ENCODE results near the gene PROS1.

PROS1 gene

DNA sequence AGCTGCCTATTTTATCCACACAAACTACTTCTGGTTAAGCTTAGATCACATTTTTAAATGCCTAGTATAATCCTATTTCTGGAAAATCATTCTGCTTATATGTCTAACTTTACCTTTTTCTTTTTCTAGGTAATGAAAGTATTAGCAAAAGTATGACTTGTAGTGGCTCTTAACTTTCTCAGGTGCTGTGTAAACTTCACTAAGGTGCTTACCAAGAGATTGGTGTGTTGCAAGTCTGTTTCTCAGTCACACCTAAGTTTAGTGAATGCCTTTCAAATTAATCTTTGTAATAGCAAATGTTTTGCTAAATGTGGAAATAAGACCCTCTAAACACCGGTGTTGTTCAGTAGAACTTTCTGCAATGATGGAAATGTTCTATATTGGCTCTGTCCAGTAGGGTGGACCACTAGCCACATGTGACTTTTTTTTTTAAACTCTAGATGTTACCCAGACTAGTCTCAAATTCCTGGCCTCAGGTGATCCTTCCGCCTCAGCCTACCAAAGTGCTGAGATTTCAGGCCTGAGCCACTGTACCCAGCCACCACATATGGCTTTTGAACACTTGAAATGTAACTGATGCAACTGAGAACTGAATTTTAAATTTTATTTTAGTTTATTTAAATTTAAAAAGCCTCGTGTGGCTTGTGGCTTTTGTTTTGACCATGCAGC is 28.3 kb upstream of the PROS1 start:
- peaks cover 5% of the 10 kb centered on the region for H3K4me1 ChIP-seq (ENCODE audit: insufficient read depth, low read length, severe bottlenecking)
- no peaks in the 10 kb centered on the region for H3K27me3 ChIP-seq (ENCODE audit: insufficient read depth, low read length)
- TF ChIP-seq, protein P1, sequence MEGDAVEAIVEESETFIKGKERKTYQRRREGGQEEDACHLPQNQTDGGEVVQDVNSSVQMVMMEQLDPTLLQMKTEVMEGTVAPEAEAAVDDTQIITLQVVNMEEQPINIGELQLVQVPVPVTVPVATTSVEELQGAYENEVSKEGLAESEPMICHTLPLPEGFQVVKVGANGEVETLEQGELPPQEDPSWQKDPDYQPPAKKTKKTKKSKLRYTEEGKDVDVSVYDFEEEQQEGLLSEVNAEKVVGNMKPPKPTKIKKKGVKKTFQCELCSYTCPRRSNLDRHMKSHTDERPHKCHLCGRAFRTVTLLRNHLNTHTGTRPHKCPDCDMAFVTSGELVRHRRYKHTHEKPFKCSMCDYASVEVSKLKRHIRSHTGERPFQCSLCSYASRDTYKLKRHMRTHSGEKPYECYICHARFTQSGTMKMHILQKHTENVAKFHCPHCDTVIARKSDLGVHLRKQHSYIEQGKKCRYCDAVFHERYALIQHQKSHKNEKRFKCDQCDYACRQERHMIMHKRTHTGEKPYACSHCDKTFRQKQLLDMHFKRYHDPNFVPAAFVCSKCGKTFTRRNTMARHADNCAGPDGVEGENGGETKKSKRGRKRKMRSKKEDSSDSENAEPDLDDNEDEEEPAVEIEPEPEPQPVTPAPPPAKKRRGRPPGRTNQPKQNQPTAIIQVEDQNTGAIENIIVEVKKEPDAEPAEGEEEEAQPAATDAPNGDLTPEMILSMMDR (IDR thresholded peaks at IDR 0.05; ENCODE audit: low read length) = no peak
- TF ChIP-seq EZH2 (IDR thresholded peaks at IDR 0.05; ENCODE audit: borderline replicate concordance, low read length) = no peak
- H4K20me1 ChIP-seq (ENCODE audit: insufficient read depth, low read length) = no peaks in the 10 kb centered on the region
- no peak overlapping the region for H2AFZ ChIP-seq (ENCODE audit: low read length)
- no peaks in the 10 kb centered on the region for H3K9me3 ChIP-seq (ENCODE audit: low read length)
- no peaks in the 10 kb centered on the region for H3F3A ChIP-seq (ENCODE audit: insufficient read depth, low read length)
- no peak overlapping the region for H3K4me2 ChIP-seq (ENCODE audit: low read length)
- no peaks in the 10 kb centered on the region for H3K9me2 ChIP-seq (ENCODE audit: low read depth, low read length)
- H3K9ac ChIP-seq (ENCODE audit: low read length) = no peak overlapping the region
- no peaks in the 10 kb centered on the region for H3K79me2 ChIP-seq (ENCODE audit: insufficient read depth, low read length)
- H3K27ac ChIP-seq (ENCODE audit: low read depth, low read length, poor library complexity, severe bottlenecking) = no peak overlapping the region
- H3K4me3 ChIP-seq (ENCODE audit: low read depth, low read length, poor library complexity, severe bottlenecking) = no peak overlapping the region
- no peaks in the 10 kb centered on the region for H3K36me3 ChIP-seq (ENCODE audit: insufficient read depth, low read length)

DNA sequence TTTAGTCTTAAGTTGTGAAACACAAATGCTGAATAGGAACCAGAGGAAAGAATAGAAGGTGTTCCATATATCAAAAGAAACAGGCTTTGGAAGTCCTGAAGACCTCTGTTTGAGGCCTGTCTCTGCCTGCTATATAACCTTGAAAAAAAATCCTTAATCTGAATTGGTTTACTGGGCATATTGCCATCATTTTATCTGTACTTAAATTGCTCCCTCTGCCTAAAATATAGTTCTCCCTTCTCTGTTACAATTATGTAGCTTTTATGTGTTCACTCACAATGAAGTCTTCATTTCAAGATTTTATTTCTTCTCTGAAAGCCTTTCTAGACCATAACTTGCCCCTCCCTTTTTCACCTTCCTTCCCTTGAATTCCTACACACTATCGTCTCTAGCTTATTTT is 27.5 kb upstream of the PROS1 start:
- Histone ChIP-seq H3K4me1 (ENCODE audit: insufficient read depth, low read length, severe bottlenecking) (peaks cover 5% of the 10 kb centered on the region), H3K9ac (ENCODE audit: low read length) (no peak overlapping the region), H3K4me3 (ENCODE audit: low read depth, low read length, poor library complexity, severe bottlenecking) (no peak overlapping the region), H3K9me3 (ENCODE audit: low read length) (no peaks in the 10 kb centered on the region), H3K4me2 (ENCODE audit: low read length) (no peak overlapping the region), H3K27ac (ENCODE audit: low read depth, low read length, poor library complexity, severe bottlenecking) (no peak overlapping the region), H3K36me3 (ENCODE audit: insufficient read depth, low read length) (no peaks in the 10 kb centered on the region), H4K20me1 (ENCODE audit: insufficient read depth, low read length) (no peaks in the 10 kb centered on the region), H3K79me2 (ENCODE audit: insufficient read depth, low read length) (no peaks in the 10 kb centered on the region), H2AFZ (ENCODE audit: low read length) (no peak overlapping the region), H3F3A (ENCODE audit: insufficient read depth, low read length) (no peaks in the 10 kb centered on the region), H3K9me2 (ENCODE audit: low read depth, low read length) (no peaks in the 10 kb centered on the region), H3K27me3 (ENCODE audit: insufficient read depth, low read length) (no peaks in the 10 kb centered on the region)
- no peak for TF ChIP-seq EZH2 (IDR thresholded peaks at IDR 0.05; ENCODE audit: borderline replicate concordance, low read length)
- TF ChIP-seq, protein P1 (IDR thresholded peaks at IDR 0.05; ENCODE audit: low read length) = no peak

DNA sequence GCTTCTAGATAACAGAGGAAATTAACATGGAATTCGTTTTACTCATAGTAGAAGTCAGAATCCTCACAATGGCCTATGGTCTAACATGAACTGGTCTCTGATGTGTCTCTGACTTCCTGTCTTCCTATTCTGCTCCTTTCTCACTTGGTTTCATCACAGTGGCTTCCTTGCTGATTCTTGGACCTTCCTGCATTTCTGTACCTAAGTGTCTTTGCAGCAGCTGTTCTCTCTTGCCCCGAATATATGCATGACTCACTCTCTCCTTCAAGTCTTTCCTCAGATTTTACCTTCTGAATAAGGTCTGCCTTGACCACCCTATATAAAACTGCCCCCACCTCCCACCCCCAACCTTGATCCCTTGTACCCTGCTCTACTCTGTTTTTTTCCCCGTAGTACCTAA is 20.4 kb upstream of the PROS1 start:
- Histone ChIP-seq H3F3A (ENCODE audit: insufficient read depth, low read length) (no peaks in the 10 kb centered on the region), H3K9ac (ENCODE audit: low read length) (no peak overlapping the region)

More for the DNA sequence above, 20.4 kb upstream of the PROS1 start:
- H3K4me1 ChIP-seq (ENCODE audit: insufficient read depth, low read length, severe bottlenecking) = no peaks in the 10 kb centered on the region
- H3K4me3 ChIP-seq (ENCODE audit: low read depth, low read length, poor library complexity, severe bottlenecking) = no peak overlapping the region
- TF ChIP-seq EZH2 (IDR thresholded peaks at IDR 0.05; ENCODE audit: borderline replicate concordance, low read length) = no peak
- TF ChIP-seq, protein P1 (IDR thresholded peaks at IDR 0.05; ENCODE audit: low read length) = no peak
- no peak overlapping the region for H3K4me2 ChIP-seq (ENCODE audit: low read length)
- no peak overlapping the region for H2AFZ ChIP-seq (ENCODE audit: low read length)
- no peaks in the 10 kb centered on the region for H4K20me1 ChIP-seq (ENCODE audit: insufficient read depth, low read length)
- H3K36me3 ChIP-seq (ENCODE audit: insufficient read depth, low read length) = no peaks in the 10 kb centered on the region
- no peaks in the 10 kb centered on the region for H3K27me3 ChIP-seq (ENCODE audit: insufficient read depth, low read length)
- no peaks in the 10 kb centered on the region for H3K9me3 ChIP-seq (ENCODE audit: low read length)
- no peak overlapping the region for H3K27ac ChIP-seq (ENCODE audit: low read depth, low read length, poor library complexity, severe bottlenecking)
- no peaks in the 10 kb centered on the region for H3K79me2 ChIP-seq (ENCODE audit: insufficient read depth, low read length)
- no peaks in the 10 kb centered on the region for H3K9me2 ChIP-seq (ENCODE audit: low read depth, low read length)
